H9 (cell line): ENCODE measurements around the gene MAPKAPK3. TPM values are rescaled to one million over a fixed set of nuclear protein-coding genes. Genes with fewer than 3 reads are reported as not detected.

Experiments used
- DNase-seq: peaks from one replicate; pipeline ENCODE4 v3.0.0-alpha.2; 2017
- H2AFZ ChIP-seq: one replicate; pipeline ENCODE4 v1.6.1; 2013; ENCODE audit warnings: mild to moderate bottlenecking, low read length, control low read depth, moderate library complexity
- H2AK5ac ChIP-seq: 2 replicates; pipeline ENCODE4 v1.6.1; 2013; ENCODE audit warnings: low read length, control low read depth, mixed read lengths; ENCODE audit not compliant: insufficient read length
- H2BK120ac ChIP-seq: one replicate; pipeline ENCODE4 v1.6.1; 2013; ENCODE audit warnings: low read depth, mild to moderate bottlenecking, low read length, control low read depth, inconsistent platforms; ENCODE audit not compliant: poor library complexity, severe bottlenecking
- H2BK12ac ChIP-seq: 2 replicates; pipeline ENCODE4 v1.6.1; 2013; ENCODE audit warnings: low read length, control low read depth, mixed read lengths, low read depth; ENCODE audit not compliant: insufficient read length
- H2BK15ac ChIP-seq: 2 replicates; pipeline ENCODE4 v1.6.1; 2013; ENCODE audit warnings: low read depth, low read length, control low read depth
- H2BK20ac ChIP-seq: one replicate; pipeline ENCODE4 v1.6.1; 2013; ENCODE audit warnings: low read depth, mild to moderate bottlenecking, low read length, control low read depth, inconsistent platforms; ENCODE audit not compliant: poor library complexity, severe bottlenecking
- H2BK5ac ChIP-seq: 2 replicates; pipeline ENCODE4 v1.6.1; 2013; ENCODE audit warnings: low read length, control low read depth, mixed read lengths; ENCODE audit not compliant: insufficient read length
- H3K14ac ChIP-seq: 2 replicates; pipeline ENCODE4 v1.6.1; 2013; ENCODE audit warnings: low read length, control low read depth; ENCODE audit not compliant: insufficient read depth
- H3K18ac ChIP-seq: 2 replicates; pipeline ENCODE4 v1.6.1; 2013; ENCODE audit warnings: low read depth, mild to moderate bottlenecking, mixed read lengths, low read length, control low read depth; ENCODE audit not compliant: insufficient read length
- H3K23ac ChIP-seq: 2 replicates; pipeline ENCODE4 v1.6.1; 2013; ENCODE audit warnings: low read length, control low read depth, mixed read lengths, low read depth; ENCODE audit not compliant: insufficient read length
- H3K23me2 ChIP-seq: 2 replicates; pipeline ENCODE4 v1.6.1; 2013; ENCODE audit warnings: low read depth, mild to moderate bottlenecking, mixed read lengths, low read length, control low read depth; ENCODE audit not compliant: insufficient read length, poor library complexity, severe bottlenecking
- H3K27ac ChIP-seq: 2 replicates; pipeline ENCODE4 v1.5.1; 2013; ENCODE audit warnings: low read length, control low read depth, mixed read lengths, low read depth; ENCODE audit not compliant: insufficient read length
- H3K27me3 ChIP-seq: 2 replicates; pipeline ENCODE4 v1.6.1; 2013; ENCODE audit warnings: low read length, control low read depth, inconsistent platforms; ENCODE audit not compliant: insufficient read depth
- H3K4ac ChIP-seq: 2 replicates; pipeline ENCODE4 v1.6.1; 2013; ENCODE audit warnings: low read depth, mild to moderate bottlenecking, control low read depth, inconsistent platforms, low read length, moderate library complexity
- H3K4me1 ChIP-seq: 2 replicates; pipeline ENCODE4 v1.6.1; 2013; ENCODE audit warnings: low read length, control low read depth, inconsistent platforms; ENCODE audit not compliant: insufficient read depth
- H3K4me2 ChIP-seq: 2 replicates; pipeline ENCODE4 v1.6.1; 2013; ENCODE audit warnings: low read length, control low read depth, mixed read lengths; ENCODE audit not compliant: insufficient read length, insufficient read depth
- H3K56ac ChIP-seq: 2 replicates; pipeline ENCODE4 v1.6.1; 2013; ENCODE audit warnings: low read depth, mild to moderate bottlenecking, mixed read lengths, low read length, control low read depth; ENCODE audit not compliant: insufficient read length
- H3K79me1 ChIP-seq: 2 replicates; pipeline ENCODE4 v1.6.1; 2013; ENCODE audit warnings: low read depth, mild to moderate bottlenecking, moderate library complexity, low read length, control low read depth, inconsistent platforms; ENCODE audit not compliant: insufficient read depth, poor library complexity, severe bottlenecking
- H3K79me2 ChIP-seq: 2 replicates; pipeline ENCODE4 v1.6.1; 2013; ENCODE audit warnings: low read length, control low read depth, inconsistent platforms; ENCODE audit not compliant: insufficient read depth
- H3K9ac ChIP-seq: 2 replicates; pipeline ENCODE4 v1.6.1; 2013; ENCODE audit warnings: low read length, control low read depth, mixed read lengths; ENCODE audit not compliant: insufficient read length; ENCODE audit errors: extremely low read depth
- H3K9me3 ChIP-seq: one replicate; pipeline ENCODE4 v1.6.1; 2013; ENCODE audit warnings: low read depth, low read length, inconsistent platforms; ENCODE audit not compliant: control insufficient read depth
- H3T11ph ChIP-seq: one replicate; pipeline ENCODE4 v1.6.1; 2013; ENCODE audit warnings: mild to moderate bottlenecking, low read length, control low read depth, inconsistent platforms
- H4K20me1 ChIP-seq: one replicate; pipeline ENCODE4 v1.6.1; 2013; ENCODE audit not compliant: control insufficient read depth, insufficient read length, insufficient read depth
- H4K5ac ChIP-seq: 2 replicates; pipeline ENCODE4 v1.6.1; 2013; ENCODE audit warnings: low read depth, mild to moderate bottlenecking, mixed read lengths, low read length, control low read depth; ENCODE audit not compliant: insufficient read length
- H4K8ac ChIP-seq: replicated peaks from 2 replicates; pipeline ENCODE4 v1.6.1; 2013; ENCODE audit warnings: low read length, control low read depth, mixed read lengths, low read depth; ENCODE audit not compliant: insufficient read length
- H4K91ac ChIP-seq: 2 replicates; pipeline ENCODE4 v1.6.1; 2013; ENCODE audit warnings: low read depth, mild to moderate bottlenecking, moderate library complexity, mixed read lengths, low read length, control low read depth; ENCODE audit not compliant: insufficient read length
- H3K27ac Mint-ChIP-seq, 3 experiments: 2 replicates in 2 of 3; 3 replicates in 1 of 3; pipeline ENCODE4 v1.8.0; 2020 to 2021; ENCODE audit warnings: mixed read lengths in 3 of 3, mild to moderate bottlenecking in 1 of 3, moderate library complexity in 1 of 3
- H3K27me3 Mint-ChIP-seq: 2 replicates; pipeline ENCODE4 v1.8.0; 2021; ENCODE audit warnings: low read depth, mild to moderate bottlenecking, moderate library complexity, mixed read lengths
- H3K36me3 Mint-ChIP-seq, 3 experiments: 2 replicates in 2 of 3; 3 replicates in 1 of 3; pipeline ENCODE4 v1.8.0; 2020 to 2021; ENCODE audit warnings: low read depth in 3 of 3, mixed read lengths in 3 of 3; ENCODE audit not compliant: insufficient read depth in 1 of 3
- H3K4me1 Mint-ChIP-seq, 2 experiments: 2 replicates each; pipeline ENCODE4 v1.8.0; 2020; ENCODE audit warnings: mixed read lengths in 2 of 2
- H3K4me3 Mint-ChIP-seq, 2 experiments: 2 replicates in 1 of 2; 3 replicates in 1 of 2; pipeline ENCODE4 v1.8.0; 2020 to 2021; ENCODE audit warnings: mild to moderate bottlenecking in 2 of 2, mixed read lengths in 2 of 2, moderate library complexity in 1 of 2
- H3K9me3 Mint-ChIP-seq, 2 experiments: 2 replicates in 1 of 2; 3 replicates in 1 of 2; pipeline ENCODE4 v1.8.0; 2020; ENCODE audit warnings: mild to moderate bottlenecking in 2 of 2, mixed read lengths in 2 of 2, moderate library complexity in 1 of 2
- WGBS: extraction: QIAGEN DNeasy Blood & Tissue Kit; methylation state at CpG from one replicate; pipeline ENCODE4 v1.1.7; 2013; ENCODE audit warnings: missing lambda C conversion rate, low lambda C conversion rate, mixed read lengths; ENCODE audit not compliant: insufficient read length; ENCODE audit errors: extremely low coverage; 5-methylcytosine and 5-hydroxymethylcytosine counted together
- total RNA-seq: library from RNA; stranded (reverse); gene quantifications from 2 replicates; pipeline ENCODE4 v1.2.1, GENCODE V29; 2021
- TF ChIP-seq, protein P1 (sequence below): fragments of 200-600 bp; sonication (generic); conservative IDR thresholded peaks from 3 replicates; pipeline ENCODE4 v1.8.0; 2021; ENCODE audit warnings: antibody characterized with exemption, mild to moderate bottlenecking

Gene MAPKAPK3
- total RNA-seq, 1 experiment from 2014 or later: 57.9 TPM

DNA sequence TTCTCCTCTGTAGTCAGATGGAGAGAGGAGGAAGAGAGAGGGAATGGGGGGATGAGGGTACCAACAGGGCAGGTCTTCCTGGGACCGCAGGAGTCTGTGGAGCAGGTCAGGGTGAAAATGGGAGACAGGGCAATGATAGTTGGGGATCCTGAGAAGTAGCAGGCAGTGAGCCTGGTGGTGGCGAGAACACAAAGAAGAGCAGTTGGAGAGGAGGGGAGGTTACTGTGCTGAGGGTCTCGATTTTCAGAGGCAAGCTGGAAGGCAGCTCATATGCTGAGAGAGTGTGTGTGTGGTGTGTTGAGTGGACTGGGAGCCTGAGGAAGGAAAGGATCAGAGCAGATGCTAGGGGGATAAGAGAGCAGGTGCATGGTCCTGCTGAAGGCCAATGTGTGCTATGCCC, 55.7 kb downstream of the MAPKAPK3 start:
- no peaks in the 10 kb centered on the region; a peak in 1 of 7 replicates for H3K36me3 Mint-ChIP-seq
- WGBS: no CpG with 5 or more reads among the region's 3 CpGs

More for the DNA sequence above, 55.7 kb downstream of the MAPKAPK3 start:
- no peaks in the 10 kb centered on the region for H3K9me3 Mint-ChIP-seq
- H3K4me1 Mint-ChIP-seq: peaks cover 28 to 33% of the 10 kb centered on the region in 2 experiments
- no peak overlapping the region for H2BK15ac ChIP-seq
- no peaks in the 10 kb centered on the region for H4K20me1 ChIP-seq
- no peak overlapping the region for H3K4me2 ChIP-seq
- no peak overlapping the region for H3K4me3 Mint-ChIP-seq
- H3K56ac ChIP-seq: no peak overlapping the region
- no peaks in the 10 kb centered on the region for H3K79me1 ChIP-seq
- H3K23me2 ChIP-seq: peaks cover 4% of the 10 kb centered on the region
- no peak overlapping the region for H3K4ac ChIP-seq
- H3K79me2 ChIP-seq: no peaks in the 10 kb centered on the region
- no peak overlapping the region for H2BK5ac ChIP-seq
- no peaks in the 10 kb centered on the region for H3K4me1 ChIP-seq
- no peaks in the 10 kb centered on the region for H3K9me3 ChIP-seq
- H2BK20ac ChIP-seq: no peak overlapping the region
- no peak overlapping the region for H2AK5ac ChIP-seq
- no peak overlapping the region for H3K14ac ChIP-seq
- H4K5ac ChIP-seq: no peak overlapping the region
- H2AFZ ChIP-seq: no peak overlapping the region
- no peak overlapping the region for H3K27ac Mint-ChIP-seq
- H2BK12ac ChIP-seq: no peak overlapping the region
- H3K27ac ChIP-seq: no peak overlapping the region
- H3K23ac ChIP-seq: no peak overlapping the region
- TF ChIP-seq, protein P1, sequence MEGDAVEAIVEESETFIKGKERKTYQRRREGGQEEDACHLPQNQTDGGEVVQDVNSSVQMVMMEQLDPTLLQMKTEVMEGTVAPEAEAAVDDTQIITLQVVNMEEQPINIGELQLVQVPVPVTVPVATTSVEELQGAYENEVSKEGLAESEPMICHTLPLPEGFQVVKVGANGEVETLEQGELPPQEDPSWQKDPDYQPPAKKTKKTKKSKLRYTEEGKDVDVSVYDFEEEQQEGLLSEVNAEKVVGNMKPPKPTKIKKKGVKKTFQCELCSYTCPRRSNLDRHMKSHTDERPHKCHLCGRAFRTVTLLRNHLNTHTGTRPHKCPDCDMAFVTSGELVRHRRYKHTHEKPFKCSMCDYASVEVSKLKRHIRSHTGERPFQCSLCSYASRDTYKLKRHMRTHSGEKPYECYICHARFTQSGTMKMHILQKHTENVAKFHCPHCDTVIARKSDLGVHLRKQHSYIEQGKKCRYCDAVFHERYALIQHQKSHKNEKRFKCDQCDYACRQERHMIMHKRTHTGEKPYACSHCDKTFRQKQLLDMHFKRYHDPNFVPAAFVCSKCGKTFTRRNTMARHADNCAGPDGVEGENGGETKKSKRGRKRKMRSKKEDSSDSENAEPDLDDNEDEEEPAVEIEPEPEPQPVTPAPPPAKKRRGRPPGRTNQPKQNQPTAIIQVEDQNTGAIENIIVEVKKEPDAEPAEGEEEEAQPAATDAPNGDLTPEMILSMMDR: no peak
- peaks cover 3% of the 10 kb centered on the region; the same call in 1 of the 2 replicates for H3K27me3 ChIP-seq
- H2BK120ac ChIP-seq: no peak overlapping the region
- DNase-seq: no peak
- H4K8ac ChIP-seq: no peak overlapping the region
- H3K9ac ChIP-seq: no peak overlapping the region
- peaks cover 37% of the 10 kb centered on the region for H3K27me3 Mint-ChIP-seq
- no peak overlapping the region for H3K18ac ChIP-seq
- H3T11ph ChIP-seq: no peak overlapping the region
- H4K91ac ChIP-seq: no peak overlapping the region
